Hepatic stellate cell (primary cell): Measurements from ENCODE around the gene CCDC167.

Source experiments
- DNase-seq: peaks from one replicate; pipeline ENCODE4 v3.0.0; 2011; ENCODE audit warnings: low spot score

The CCDC167 gene

DNA sequence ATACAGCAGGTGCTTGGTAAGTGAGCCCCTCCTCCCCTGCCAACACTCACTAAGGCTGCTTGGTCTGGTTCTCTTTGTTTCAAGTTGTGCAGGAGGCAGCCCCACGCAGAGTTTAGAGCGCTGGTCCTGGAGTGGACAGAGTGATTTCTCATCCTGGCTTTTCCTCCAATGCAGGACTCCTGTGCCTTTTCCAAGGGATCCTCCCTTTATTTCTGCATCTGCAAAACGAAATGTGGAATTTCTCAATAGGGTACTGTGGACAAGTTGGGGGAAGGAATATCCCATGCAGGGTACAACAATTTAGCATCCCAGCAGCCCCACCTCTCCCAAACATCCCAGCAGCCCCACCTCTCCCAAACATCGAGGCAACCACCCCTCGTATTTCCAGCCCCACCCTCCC, 30.6 kb upstream of the CCDC167 start:
- DNase-seq, result no peak

- DNase-seq, result no peak
Measured at GRCh38 chr6:37528541-37528940, 28.8 kb upstream of the CCDC167 start.

- DNase-seq, result peak; percentile 57
Measured at GRCh38 chr6:37525460-37526357, 26.0 kb upstream of the CCDC167 start.

- DNase-seq, result no peak
Measured at GRCh38 chr6:37524970-37525318, 25.3 kb upstream of the CCDC167 start.

GRCh38 chr6:37524025-37524969, 24.6 kb upstream of the CCDC167 start:
- peak; percentile 83 for DNase-seq

DNA sequence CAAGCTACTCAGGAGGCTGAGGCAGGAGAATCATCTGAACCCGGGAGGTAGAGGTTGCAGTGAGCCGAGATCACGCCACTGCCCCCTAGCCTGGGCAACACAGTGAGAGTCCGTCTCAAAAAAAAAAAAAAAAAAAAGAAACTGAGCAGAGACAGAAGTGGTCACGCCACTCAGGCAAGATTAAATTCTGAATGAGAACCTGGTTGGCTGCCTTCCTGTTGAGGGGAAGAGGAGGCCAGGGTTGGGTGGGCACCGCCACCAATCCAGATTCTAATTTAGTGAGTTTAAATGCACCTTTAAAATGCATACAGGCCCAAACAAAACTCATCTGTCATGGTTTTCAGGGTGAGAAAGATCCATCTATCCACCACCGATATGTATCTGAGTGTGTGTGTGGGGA, 23.7 kb upstream of the CCDC167 start:
- DNase-seq, result no peak

GRCh38 chr6:37522836-37523235, 23.1 kb upstream of the CCDC167 start:
- no peak for DNase-seq

DNA sequence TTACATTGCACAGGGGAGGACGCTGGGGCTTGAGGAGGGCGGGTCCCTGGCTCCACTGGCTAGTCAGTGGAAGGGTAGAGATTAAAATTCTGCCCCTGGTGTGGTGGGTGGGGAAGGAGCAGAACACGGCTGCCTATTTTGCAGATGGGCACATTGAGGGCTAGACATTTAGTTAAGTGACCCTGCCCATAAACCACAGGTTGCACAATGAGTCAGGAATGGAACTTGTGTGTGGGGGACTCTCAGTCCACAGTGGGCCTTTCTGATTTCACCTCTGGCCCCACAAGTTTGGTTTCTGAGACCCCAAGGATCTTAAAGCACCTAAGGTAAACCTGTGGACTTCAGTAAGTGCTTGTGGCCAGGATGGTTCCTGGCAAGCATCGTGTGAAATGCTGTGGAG, 22.0 kb upstream of the CCDC167 start:
- DNase-seq, result no peak

GRCh38 chr6:37520926-37521325, 21.2 kb upstream of the CCDC167 start:
- no peak for DNase-seq

DNA sequence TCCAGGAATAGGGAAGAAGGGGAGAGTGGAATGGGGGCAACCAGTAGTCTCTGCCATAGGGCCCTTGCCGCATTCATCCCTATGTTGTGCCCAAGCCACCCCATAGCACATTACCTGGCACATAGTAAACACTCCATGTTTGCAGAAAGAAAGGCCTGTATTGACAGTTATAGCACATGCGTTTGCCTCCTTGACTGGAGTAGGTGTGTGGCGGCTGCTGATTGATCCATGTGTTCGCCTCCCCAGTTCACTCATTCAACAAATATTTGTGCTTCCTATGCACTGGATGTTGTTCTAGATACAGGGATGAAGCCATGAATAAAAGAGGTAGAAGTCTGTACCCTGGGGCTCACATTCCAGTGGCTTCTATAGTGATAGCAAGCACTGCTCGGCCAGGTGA, 19.8 kb upstream of the CCDC167 start:
- DNase-seq, result no peak

- no peak for DNase-seq
Measured at GRCh38 chr6:37518116-37518515, 18.4 kb upstream of the CCDC167 start.

DNA sequence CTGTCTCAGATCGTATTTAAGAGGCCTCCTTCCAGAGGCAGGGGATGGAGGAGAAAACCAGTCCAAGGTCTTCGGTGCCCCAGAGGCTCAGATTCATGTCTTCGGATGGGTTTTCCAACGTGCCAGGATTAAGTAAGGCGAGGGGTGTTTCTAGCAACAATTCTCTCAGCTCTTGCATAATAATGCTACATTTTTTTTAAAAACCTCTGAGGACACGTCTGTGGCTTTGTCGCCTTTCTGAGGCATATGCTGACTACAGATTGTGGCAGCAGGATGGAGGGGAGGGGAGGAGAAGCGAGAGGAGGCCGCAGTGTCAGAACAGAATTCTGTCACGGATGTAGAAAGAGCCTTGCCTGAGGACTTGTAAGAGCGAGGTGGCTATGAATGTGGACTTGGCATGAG, 17.7 kb upstream of the CCDC167 start:
- DNase-seq, result no peak

DNA sequence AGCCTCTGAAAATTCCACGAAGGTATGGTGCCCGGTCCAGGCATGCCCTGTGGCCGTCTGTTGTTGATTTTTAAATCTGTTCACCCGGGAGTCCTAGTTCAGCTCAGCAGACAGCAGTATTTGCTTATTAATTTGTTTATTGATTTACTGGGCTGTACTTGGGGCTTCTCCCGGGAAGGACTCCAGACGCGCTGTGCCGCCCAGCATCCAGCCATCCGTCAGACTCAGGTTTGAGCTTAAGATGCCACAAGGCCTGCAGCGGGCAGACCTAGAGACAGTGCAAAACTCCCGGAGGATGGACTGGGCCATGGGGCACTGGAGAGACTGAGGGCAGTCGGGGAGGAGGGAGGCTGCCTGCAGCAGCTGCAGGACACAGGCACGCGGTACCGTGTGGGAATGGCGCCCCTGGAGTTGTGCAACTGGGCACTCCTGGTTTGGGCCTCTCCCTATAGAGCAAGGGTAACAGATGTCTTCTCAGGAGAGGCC, 17.3 kb upstream of the CCDC167 start:
- DNase-seq, result no peak

- no peak for DNase-seq
Measured at GRCh38 chr6:37516076-37516919, 16.6 kb upstream of the CCDC167 start.

DNA sequence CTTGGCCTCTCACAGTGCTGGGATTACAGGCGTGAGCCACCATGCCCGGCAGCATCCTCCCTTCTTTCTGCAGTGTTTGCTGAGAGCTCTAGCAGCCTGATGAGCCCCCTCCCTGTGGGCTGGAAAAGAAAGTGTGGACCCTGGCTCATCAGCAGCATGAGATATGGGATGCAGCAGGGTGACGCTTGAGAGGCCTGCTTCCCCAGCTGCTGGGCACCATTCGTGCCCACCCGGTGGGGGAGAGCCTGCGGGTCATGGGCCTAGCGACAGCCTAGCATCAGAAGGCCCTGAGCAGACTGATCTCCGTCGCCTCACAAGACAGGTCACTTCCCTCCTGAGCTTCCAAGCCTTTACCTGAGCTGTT, 16.0 kb upstream of the CCDC167 start:
- DNase-seq, result no peak

DNA sequence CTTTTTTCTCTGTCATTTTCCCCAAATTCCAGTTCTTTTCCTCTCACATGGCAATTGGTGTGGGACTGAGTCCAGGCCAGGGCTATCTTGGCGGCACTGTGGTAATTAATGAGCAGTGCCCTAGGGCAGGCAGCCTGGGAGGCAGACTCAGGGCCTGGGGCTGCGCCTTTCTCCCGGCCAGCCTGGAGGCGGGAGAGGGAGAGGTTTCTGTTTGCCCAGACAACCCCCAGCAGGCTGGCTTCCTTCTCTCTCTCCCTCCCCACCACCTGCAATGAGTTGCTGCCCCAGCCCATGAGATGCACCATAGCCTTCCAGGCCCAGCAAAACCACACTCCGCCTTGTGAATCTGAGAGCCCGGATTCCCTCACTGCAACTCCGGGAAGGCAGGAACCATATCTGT, 15.1 kb upstream of the CCDC167 start:
- DNase-seq, result no peak

GRCh38 chr6:37514321-37514771, 14.7 kb upstream of the CCDC167 start:
- peak; percentile 61 for DNase-seq

DNA sequence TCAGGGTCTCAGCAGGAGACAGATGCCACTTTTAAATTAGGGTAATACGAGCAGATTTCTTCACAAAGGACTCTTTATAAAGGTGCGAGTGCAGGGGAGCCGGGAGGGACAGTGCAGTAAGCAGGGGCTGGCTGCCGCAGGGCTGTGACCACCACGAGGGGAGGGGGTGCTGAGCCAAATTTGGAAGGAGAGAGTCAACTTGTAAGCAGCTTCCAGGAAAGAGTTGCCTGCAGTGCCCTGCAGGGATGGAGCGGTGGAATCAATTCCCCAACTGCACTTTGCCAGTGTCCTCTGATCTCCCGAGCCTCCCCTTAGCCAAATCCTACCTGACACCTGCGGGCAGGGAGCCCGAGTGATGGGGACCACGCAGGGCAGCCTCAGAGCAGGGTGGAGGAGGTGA, 13.9 kb upstream of the CCDC167 start:
- DNase-seq, result no peak

DNA sequence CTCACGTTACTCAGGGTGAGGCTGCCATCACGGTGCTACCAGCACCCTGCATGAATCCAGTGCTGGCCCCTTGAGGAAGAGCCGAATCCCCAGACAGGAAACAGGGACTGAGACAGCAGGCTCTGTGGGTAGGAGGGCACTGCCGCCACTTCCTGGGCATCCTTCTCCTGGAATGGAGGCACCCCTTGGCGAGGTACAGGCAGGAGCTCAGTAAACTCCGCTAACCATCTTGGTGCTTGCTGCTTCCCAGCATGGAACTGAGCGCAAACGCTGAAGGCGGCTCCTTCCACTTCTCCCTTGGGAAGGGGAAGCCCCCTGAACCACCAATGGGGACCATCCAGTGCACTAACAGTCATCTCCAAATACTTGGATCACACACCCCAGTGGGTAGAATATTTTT, 13.5 kb upstream of the CCDC167 start:
- DNase-seq, result no peak

DNA sequence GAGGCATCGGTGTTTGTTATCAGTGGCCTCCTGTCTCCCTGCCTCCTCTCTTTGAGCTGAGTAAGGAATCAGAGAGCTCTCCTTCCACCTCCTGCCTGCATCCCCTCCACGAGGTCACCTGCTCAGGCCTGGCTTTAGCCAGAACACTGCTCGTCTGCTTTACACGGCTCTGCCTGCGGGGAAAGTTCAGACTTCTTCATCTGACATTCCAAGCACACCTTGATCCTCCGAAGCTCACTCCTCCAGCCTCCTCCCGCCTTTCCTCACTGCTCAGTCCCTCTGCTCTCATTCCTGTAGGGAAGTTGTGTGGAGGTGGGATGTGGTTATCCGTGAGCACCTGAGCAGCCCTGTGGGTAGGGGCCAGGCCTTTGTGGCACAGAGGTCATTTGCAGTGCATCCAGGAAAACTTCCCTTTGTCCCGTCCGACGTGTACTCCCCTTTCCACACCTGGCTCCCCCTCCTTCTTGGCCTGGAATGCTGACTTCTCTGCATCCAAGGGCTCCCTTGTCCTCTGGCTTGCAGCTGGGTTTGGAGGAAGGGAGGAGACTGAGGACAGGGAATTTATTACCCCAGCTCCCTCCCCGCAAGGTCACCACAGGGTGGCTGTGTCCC, 12.8 kb upstream of the CCDC167 start:
- no peak for DNase-seq

GRCh38 chr6:37511910-37512399, 12.3 kb upstream of the CCDC167 start:
- DNase-seq, result no peak
